Measurements from ENCODE around the gene ELOF1. TPM values are rescaled to one million over a fixed set of nuclear protein-coding genes. Genes with fewer than 3 reads are reported as not detected.
"Not testable (repeated sequence)": the region's sequence is repeated elsewhere in the genome, so short reads cannot be mapped to it uniquely, and the experiment has no call there.

ELOF1 gene
- 42.3 TPM for polyA plus RNA-seq (ENCODE audit: insufficient read length)
- long read RNA-seq, donor 1, transcript ELOF1-201 (4 exons, 1,019 nt): major isoform, 27 of 41 reads
- long read RNA-seq, donor 1, partial matches to known transcripts: 14 of 41 reads
- long read RNA-seq, donor 1, other reads (novel, unspliced or antisense): 0 of 41 reads
- long read RNA-seq, donor 2, transcript ELOF1-201 (4 exons, 1,019 nt): major isoform, 19 of 28 reads
- long read RNA-seq, donor 2, partial matches to known transcripts: 8 of 28 reads
- long read RNA-seq, donor 2, other reads (novel, unspliced or antisense): 0 of 28 reads
- long read RNA-seq, donor 3, transcript ELOF1-201 (4 exons, 1,019 nt): major isoform, 27 of 27 reads
- long read RNA-seq, donor 3, partial matches to known transcripts: 0 of 27 reads
- long read RNA-seq, donor 3, other reads (novel, unspliced or antisense): 0 of 27 reads
- long read RNA-seq, donor 4, partial matches to known transcripts: 0 of 1 reads
- long read RNA-seq, donor 4, other reads (novel, unspliced or antisense): 0 of 1 reads
- long read RNA-seq, donor 5, transcript ELOF1-201 (4 exons, 1,019 nt): major isoform, 34 of 41 reads
- long read RNA-seq, donor 5, partial matches to known transcripts: 6 of 41 reads
- long read RNA-seq, donor 5, other reads (novel, unspliced or antisense): 0 of 41 reads
- long read RNA-seq, donor 6, transcript ELOF1-201 (4 exons, 1,019 nt): major isoform, 21 of 38 reads
- long read RNA-seq, donor 6, partial matches to known transcripts: 16 of 38 reads
- long read RNA-seq, donor 6, other reads (novel, unspliced or antisense): 0 of 38 reads
- long read RNA-seq, donor 7, transcript ELOF1-201 (4 exons, 1,019 nt): major isoform, 31 of 42 reads
- long read RNA-seq, donor 7, partial matches to known transcripts: 10 of 42 reads
- long read RNA-seq, donor 7, other reads (novel, unspliced or antisense): 0 of 42 reads
- long read RNA-seq, donor 8, transcript ELOF1-201 (4 exons, 1,019 nt): major isoform, 14 of 14 reads
- long read RNA-seq, donor 8, partial matches to known transcripts: 0 of 14 reads
- long read RNA-seq, donor 8, other reads (novel, unspliced or antisense): 0 of 14 reads

- peak; percentile 97 for DNase-seq
These were observed at the start of gene ELOF1 for GRCh38 chr19:11558881-11559828. ELOF1 (minus strand) TSS chr19:11559230; CDS start chr19:11554347, 4,883 bp downstream.

GRCh38 chr19:11606484-11606883, 47.5 kb upstream of the ELOF1 start:
- no peak for DNase-seq

GRCh38 chr19:11599704-11600103, 40.7 kb upstream of the ELOF1 start:
- not testable (repeated sequence) for DNase-seq

- no peak for DNase-seq
These were observed 39.7 kb upstream of the ELOF1 start for GRCh38 chr19:11598746-11599145.

- peak; percentile 18 for DNase-seq
These were observed 39.1 kb upstream of the ELOF1 start for GRCh38 chr19:11598103-11598483.

GRCh38 chr19:11597202-11598102, 38.4 kb upstream of the ELOF1 start, which contains the start of gene ZNF627:
ZNF627 (plus strand) TSS chr19:11597483; CDS start chr19:11597628, 145 bp downstream.
- DNase-seq: peak; percentile 99

- DNase-seq: no peak
These were observed 37.1 kb upstream of the ELOF1 start for GRCh38 chr19:11596156-11596555.

GRCh38 chr19:11594084-11594483, 35.1 kb upstream of the ELOF1 start:
- no peak for DNase-seq

- DNase-seq: no peak
These were observed 29.1 kb upstream of the ELOF1 start for GRCh38 chr19:11587975-11588631.

- peak; percentile 50 for DNase-seq
These were observed 28.4 kb upstream of the ELOF1 start for GRCh38 chr19:11587302-11587974.

GRCh38 chr19:11586331-11586730, 27.3 kb upstream of the ELOF1 start:
- DNase-seq: no peak

- DNase-seq: no peak
These were observed 22.7 kb upstream of the ELOF1 start for GRCh38 chr19:11581740-11582139.

- DNase-seq: no peak
These were observed 21.1 kb upstream of the ELOF1 start for GRCh38 chr19:11580116-11580515.

- peak; percentile 26 for DNase-seq
These were observed 19.5 kb upstream of the ELOF1 start for GRCh38 chr19:11578258-11579142.

- no peak for DNase-seq
These were observed 18.6 kb upstream of the ELOF1 start, which contains the start of gene ACP5 for GRCh38 chr19:11577451-11578257. ACP5 (minus strand) TSS chr19:11577645; CDS start chr19:11577317, 328 bp downstream.

- DNase-seq: no peak
These were observed 17.2 kb upstream of the ELOF1 start for GRCh38 chr19:11576227-11576626.

GRCh38 chr19:11574689-11575088, 15.7 kb upstream of the ELOF1 start:
- DNase-seq: no peak

All from left kidney (tissue), 8 donors.